ENCODE data around the gene RHOH. TPM values are rescaled to one million over a fixed set of nuclear protein-coding genes. Genes with fewer than 3 reads are reported as not detected.

The RHOH gene
- total RNA-seq, 1 donor: not detected

DNA sequence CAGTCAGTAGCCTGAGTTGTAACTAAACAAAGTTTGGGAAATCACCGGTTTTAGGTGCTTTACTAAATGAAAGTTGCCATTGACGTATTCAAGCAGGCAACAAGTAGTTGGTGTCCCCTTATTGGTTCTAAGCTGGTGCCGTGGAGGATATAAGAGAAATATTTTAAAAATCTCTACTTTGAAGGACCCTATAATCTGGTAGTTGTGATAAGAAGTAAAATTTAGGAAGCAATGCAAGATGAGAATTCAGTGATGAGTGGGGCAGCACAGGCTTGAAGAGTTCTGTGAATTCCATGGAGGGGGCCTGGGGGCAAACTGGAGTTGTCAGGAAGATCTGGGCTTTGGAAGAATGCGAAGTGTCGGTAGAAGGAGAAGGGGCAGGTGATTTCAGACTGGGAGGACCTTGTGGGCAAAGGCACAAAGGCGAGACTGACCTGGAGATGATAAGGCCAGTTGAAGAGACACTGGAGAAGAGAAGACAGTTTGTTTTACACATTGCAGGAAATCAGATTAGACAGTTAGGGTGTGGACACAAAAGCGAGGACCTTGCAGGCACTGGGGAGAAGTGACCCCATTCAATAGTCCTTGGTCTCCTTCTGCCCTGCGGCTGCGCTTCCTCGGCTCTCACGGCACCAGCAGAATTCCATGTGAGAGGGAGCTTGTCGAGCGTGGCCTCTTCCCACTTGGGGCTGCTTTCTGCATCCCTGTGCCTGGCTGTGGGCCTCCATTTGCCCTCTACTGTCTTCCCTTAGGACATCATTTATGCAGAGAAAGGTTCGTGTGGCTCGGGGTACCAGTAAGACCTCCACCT is 1.3 kb downstream of the RHOH start:
- TF ChIP-seq, protein P1, sequence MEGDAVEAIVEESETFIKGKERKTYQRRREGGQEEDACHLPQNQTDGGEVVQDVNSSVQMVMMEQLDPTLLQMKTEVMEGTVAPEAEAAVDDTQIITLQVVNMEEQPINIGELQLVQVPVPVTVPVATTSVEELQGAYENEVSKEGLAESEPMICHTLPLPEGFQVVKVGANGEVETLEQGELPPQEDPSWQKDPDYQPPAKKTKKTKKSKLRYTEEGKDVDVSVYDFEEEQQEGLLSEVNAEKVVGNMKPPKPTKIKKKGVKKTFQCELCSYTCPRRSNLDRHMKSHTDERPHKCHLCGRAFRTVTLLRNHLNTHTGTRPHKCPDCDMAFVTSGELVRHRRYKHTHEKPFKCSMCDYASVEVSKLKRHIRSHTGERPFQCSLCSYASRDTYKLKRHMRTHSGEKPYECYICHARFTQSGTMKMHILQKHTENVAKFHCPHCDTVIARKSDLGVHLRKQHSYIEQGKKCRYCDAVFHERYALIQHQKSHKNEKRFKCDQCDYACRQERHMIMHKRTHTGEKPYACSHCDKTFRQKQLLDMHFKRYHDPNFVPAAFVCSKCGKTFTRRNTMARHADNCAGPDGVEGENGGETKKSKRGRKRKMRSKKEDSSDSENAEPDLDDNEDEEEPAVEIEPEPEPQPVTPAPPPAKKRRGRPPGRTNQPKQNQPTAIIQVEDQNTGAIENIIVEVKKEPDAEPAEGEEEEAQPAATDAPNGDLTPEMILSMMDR (IDR thresholded peaks at IDR 0.05; ENCODE audit: insufficient read depth, low read length): no peak
- H3K4me3 ChIP-seq (ENCODE audit: low read depth, low read length): no peak overlapping the region
- no peak for DNase-seq (ENCODE audit: low read depth)

DNA sequence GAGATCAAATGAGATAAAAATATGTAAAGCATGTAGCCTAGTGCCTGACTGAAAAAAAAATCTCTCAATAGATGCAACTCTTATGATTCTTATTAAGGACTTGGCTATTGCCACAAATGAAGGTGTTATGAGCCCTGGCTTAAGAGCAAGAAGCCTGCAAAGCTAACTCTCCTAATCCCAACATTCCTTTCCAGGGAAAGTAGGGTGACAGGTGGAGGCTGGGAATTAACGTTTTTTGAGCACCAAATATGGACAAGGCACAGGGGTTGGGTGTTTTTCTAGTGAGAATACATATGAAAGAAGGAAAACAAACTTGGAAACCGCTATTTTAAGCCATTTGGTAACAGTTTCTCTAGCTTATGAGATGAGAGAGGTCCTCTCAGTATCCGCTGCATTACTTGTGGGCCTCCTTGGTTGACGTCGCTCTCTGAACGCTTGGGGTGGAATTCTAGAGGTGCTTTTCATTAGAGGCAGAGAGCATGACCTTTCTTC is 2.4 kb downstream of the RHOH start:
- DNase-seq (ENCODE audit: low read depth): no peak
- TF ChIP-seq, protein P1 (IDR thresholded peaks at IDR 0.05; ENCODE audit: insufficient read depth, low read length): no peak
- no peak overlapping the region for H3K4me3 ChIP-seq (ENCODE audit: low read depth, low read length)

DNA sequence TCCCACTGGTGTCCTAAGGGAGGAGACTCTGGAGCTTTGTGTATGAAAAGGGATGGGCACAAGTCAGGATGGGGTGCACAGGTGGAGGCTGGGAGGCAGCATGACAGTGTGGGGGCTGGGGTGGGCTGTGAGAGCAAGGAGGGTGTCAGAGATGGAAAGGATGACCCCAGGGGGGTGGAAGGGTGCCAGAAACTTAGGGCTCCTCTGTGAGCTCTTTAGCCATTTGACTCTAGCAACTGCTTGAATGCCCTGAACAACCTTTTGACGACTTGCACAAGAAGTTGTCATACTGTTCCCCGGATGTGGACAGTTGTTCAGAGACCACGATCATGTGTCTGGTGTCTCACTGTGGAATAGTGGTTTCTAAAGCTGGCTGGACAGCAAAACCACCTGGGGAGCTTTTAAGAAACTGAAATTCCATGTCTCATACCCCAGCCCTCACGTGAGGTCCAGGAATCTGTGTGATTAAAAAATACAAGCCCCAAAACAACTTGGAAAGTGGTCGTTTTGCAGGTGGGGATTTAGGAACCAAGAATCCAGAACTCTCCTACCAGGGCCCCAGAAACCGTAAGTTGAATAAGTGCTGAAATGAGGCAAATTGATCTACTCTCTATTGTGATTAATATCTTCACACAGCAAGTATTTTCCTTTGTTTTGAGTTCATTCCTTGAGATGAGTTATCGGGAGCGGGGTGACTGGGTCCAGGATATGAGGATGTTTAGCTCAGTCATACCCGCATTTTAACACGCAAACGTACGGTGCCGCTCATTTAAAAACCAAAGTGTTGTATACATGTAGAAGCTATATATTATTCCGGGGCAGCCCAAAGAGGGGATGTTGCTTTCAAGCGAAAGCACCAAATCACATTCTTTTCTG is 3.4 kb downstream of the RHOH start:
- DNase-seq (ENCODE audit: low read depth): no peak
- TF ChIP-seq, protein P1 (IDR thresholded peaks at IDR 0.05; ENCODE audit: insufficient read depth, low read length): no peak
- H3K4me3 ChIP-seq (ENCODE audit: low read depth, low read length): no peak overlapping the region

DNA sequence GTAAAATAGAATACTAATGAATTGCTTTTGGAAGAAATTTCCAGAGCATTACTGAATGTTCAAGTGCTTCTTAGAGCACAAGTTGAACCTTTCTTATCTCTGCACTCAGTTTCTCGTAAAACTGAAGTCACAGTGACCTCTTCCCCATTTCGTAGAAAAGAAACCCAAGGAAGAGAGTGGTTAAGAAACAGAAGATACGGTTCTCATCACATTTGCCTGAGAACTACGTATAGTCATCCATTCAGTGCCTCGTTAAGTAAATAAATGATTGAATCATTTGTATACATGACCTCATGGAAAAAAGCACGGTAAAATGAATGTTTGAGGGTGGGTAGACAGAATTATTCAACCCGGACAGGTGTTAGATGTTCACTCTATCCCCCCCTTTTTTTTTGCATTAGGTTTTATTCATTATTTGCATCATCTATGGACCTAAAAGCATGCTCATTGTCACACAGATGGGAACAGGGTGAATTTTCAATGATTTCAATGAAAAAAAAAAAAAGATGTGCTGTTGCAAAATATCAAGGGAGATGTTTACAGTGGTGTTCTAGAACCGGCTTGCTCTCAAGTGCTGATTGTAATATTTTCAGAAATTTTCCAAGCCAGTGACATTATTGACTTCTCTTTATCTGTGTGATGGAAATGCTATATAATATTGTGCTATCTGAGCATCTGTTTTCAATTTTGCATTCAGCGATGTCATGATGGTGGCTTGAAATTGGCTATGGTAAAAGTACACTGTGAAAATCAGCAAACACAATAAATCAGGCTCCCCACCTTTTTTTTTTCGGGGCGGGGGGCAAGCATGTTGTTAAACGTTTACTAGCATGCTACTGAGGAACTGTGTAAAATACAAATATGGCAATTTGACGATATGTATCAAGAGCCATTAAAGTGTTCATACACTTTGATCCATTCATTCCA is 4.3 kb downstream of the RHOH start:
- DNase-seq (ENCODE audit: low read depth): no peak
- H3K4me3 ChIP-seq (ENCODE audit: low read depth, low read length): no peak overlapping the region
- TF ChIP-seq, protein P1 (IDR thresholded peaks at IDR 0.05; ENCODE audit: insufficient read depth, low read length): no peak

DNA sequence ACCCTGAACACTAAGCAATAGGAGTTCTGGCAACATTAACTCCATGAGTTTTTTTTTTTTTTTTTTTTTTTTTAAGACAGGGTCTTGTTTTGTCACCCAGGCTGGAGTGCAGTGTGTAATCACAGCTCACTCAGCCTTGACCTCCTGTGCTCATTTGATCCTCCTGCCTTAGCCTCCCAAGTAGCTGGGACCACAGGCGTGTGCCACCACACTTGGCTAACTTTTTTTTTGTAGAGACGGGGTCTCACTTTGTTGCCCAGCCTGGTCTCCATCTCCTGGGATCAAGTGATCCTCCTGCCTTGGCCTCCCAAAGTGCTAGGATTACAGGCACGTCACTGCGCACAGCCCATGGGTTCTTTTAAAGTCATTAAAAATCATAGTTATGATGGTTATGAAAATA is 5.1 kb downstream of the RHOH start:
- DNase-seq (ENCODE audit: low read depth): no peak
- H3K4me3 ChIP-seq (ENCODE audit: low read depth, low read length): no peak overlapping the region
- TF ChIP-seq, protein P1 (IDR thresholded peaks at IDR 0.05; ENCODE audit: insufficient read depth, low read length): no peak

DNA sequence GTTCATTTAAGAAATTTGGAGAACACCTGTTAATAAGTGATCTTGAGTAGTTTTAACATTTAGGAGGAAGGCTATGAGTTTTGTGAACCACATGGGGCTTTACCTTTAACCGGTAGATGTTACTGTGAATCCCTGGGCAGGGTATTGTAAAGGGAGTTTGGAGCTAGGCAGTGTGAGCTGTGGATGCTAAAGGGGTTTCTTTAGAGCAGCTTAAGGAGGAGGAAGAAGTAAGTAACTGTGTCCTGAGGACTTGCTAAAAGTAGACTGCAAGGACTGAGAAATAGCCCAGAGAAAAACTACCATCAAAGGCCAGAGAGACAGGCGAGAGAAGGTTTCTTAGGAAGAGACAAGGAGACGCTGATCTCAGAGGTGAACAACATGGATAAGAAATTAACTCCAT is 5.6 kb downstream of the RHOH start:
- no peak overlapping the region for H3K4me3 ChIP-seq (ENCODE audit: low read depth, low read length)
- no peak for DNase-seq (ENCODE audit: low read depth)
- TF ChIP-seq, protein P1 (IDR thresholded peaks at IDR 0.05; ENCODE audit: insufficient read depth, low read length): no peak

All from fibroblast of the aortic adventitia (primary cell).